ENCODE measurements around the gene ADGRE3.
"Not testable (repeated sequence)": the region's sequence is repeated elsewhere in the genome, so short reads cannot be mapped to it uniquely, and the experiment has no call there.

- TF ChIP-seq CTCF (IDR thresholded peaks at IDR 0.05; ENCODE audit: low read depth, low read length, poor library complexity, severe bottlenecking); EZH2phosphoT487 (IDR thresholded peaks at IDR 0.05; ENCODE audit: borderline replicate concordance, low read length): not testable (repeated sequence)
Observed at GRCh38 chr19:14584372-14584771, 90.3 kb downstream of the ADGRE3 start.
